ENCODE measurements around the gene FAM131B.

DNA sequence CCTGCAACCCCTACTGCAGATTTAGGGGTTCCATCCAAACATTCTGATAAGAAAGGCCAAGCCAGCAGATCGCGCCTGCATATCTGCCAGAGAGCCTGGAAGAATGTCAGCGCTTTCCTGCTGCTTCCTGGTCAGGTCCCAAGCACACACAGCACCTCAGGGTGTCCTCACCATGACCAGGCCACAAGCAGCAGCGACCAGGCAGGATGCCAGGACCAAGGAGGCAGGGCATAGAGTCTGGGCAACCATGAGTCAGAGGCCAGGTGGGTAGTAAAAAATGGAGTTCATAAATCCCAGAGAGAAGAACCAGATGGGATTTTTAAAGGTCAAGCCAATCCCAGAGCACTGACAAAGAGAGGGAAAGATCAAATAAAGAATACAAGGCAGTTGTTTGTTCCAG is 5.5 kb upstream of the FAM131B start:
- TF ChIP-seq, protein P1, sequence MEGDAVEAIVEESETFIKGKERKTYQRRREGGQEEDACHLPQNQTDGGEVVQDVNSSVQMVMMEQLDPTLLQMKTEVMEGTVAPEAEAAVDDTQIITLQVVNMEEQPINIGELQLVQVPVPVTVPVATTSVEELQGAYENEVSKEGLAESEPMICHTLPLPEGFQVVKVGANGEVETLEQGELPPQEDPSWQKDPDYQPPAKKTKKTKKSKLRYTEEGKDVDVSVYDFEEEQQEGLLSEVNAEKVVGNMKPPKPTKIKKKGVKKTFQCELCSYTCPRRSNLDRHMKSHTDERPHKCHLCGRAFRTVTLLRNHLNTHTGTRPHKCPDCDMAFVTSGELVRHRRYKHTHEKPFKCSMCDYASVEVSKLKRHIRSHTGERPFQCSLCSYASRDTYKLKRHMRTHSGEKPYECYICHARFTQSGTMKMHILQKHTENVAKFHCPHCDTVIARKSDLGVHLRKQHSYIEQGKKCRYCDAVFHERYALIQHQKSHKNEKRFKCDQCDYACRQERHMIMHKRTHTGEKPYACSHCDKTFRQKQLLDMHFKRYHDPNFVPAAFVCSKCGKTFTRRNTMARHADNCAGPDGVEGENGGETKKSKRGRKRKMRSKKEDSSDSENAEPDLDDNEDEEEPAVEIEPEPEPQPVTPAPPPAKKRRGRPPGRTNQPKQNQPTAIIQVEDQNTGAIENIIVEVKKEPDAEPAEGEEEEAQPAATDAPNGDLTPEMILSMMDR (IDR thresholded peaks at IDR 0.05; ENCODE audit: borderline replicate concordance, extremely low read depth, low read length, poor library complexity, severe bottlenecking) = no peak
- no peak for TF ChIP-seq EZH2 (IDR thresholded peaks at IDR 0.05; ENCODE audit: borderline replicate concordance, low read depth, low read length, severe bottlenecking)

Measured in DND-41 (cell line).